Subcutaneous abdominal adipose tissue (tissue), 5 donors: ENCODE results near the gene RAB36.

Experiments
- H3K27ac ChIP-seq: one replicate; pipeline ENCODE4 v1.7.0; 2013; ENCODE audit warnings: low read depth, mild to moderate bottlenecking, inconsistent platforms, low read length, moderate library complexity
- H3K27me3 ChIP-seq, 5 donors: one replicate each; pipeline ENCODE4 v1.7.0; 2013; ENCODE audit warnings: low read length in 5 of 5, inconsistent platforms in 1 of 5; ENCODE audit not compliant: control insufficient read depth in 5 of 5, insufficient read depth in 4 of 5
- H3K36me3 ChIP-seq, 5 donors: one replicate each; pipeline ENCODE4 v1.7.0; 2013; ENCODE audit warnings: low read length in 5 of 5; ENCODE audit not compliant: control insufficient read depth in 5 of 5, insufficient read depth in 5 of 5
- H3K4me1 ChIP-seq, 5 donors: one replicate each; pipeline ENCODE4 v1.7.0; 2013; ENCODE audit warnings: low read length in 5 of 5, mild to moderate bottlenecking in 3 of 5, moderate library complexity in 1 of 5; ENCODE audit not compliant: control insufficient read depth in 5 of 5, insufficient read depth in 5 of 5
- H3K4me3 ChIP-seq, 5 donors: one replicate each; pipeline ENCODE4 v1.7.0; 2013; ENCODE audit warnings: low read length in 5 of 5, low read depth in 1 of 5
- H3K9ac ChIP-seq, 5 donors: one replicate each; pipeline ENCODE4 v1.7.0; 2013; ENCODE audit warnings: low read length in 5 of 5, mild to moderate bottlenecking in 4 of 5, moderate library complexity in 3 of 5
- H3K9me3 ChIP-seq, 5 donors: one replicate each; pipeline ENCODE4 v1.7.0; 2013; ENCODE audit warnings: low read length in 5 of 5; ENCODE audit not compliant: control insufficient read depth in 5 of 5
- donor health status: healthy.
- donor health status: healthy.
- donor health status: healthy.
- donor health status: healthy.
- donor health status: healthy.

Gene RAB36

DNA sequence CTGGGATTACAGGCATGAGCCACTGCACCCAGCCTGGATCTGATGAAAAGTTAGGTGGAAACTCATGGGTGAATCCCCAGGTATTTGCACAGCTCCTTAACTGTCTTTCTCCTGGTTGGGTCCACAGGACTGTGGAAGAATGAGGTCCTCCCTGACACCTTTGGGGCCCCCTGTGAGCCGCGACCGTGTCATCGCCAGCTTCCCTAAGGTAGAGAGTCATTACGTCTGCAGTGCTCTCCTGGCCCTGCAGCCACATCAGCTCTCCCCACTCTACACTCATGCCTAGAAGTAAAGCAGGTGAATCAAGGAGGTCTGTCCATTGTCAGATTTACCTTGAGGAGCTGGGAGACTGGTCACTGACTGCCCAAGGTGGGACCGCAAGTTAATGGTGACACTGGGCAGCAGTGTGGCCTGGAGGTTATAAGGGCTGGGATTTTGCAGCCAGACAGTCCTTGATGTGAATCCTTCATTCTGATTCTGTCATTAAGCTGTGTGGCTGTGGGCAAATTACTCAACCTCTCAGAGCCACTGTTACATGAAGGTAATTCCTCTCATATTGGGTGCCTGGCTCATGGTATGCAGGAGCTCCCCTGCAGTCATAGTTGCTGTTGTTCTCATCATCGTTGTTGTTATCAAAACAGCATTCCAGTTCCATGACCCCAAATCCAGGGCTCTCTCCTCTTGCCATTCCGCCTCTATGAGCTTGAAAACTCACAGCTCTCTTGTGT is 1.4 kb downstream of the RAB36 start:
- no peak overlapping the region for H3K9ac ChIP-seq

GRCh38 chr22:23147617-23148387 is 2.5 kb downstream of the RAB36 start:
- Histone ChIP-seq H3K4me3 (no peak overlapping the region), H3K27me3 (no peaks in the 10 kb centered on the region), H3K9ac (no peak overlapping the region), H3K27ac (no peak overlapping the region), H3K36me3 (peaks cover 0 to 3% (median 0%) of the 10 kb centered on the region in 5 donors), H3K4me1 (peaks cover 0 to 40% (median 18%) of the 10 kb centered on the region in 5 donors), H3K9me3 (no peaks in the 10 kb centered on the region)

More for the DNA sequence above, 1.4 kb downstream of the RAB36 start:
- peaks cover 0 to 3% (median 0%) of the 10 kb centered on the region in 5 donors for H3K36me3 ChIP-seq
- H3K27ac ChIP-seq = no peak overlapping the region
- H3K27me3 ChIP-seq = no peaks in the 10 kb centered on the region
- peaks cover 0 to 45% (median 29%) of the 10 kb centered on the region in 5 donors for H3K4me1 ChIP-seq
- no peak overlapping the region for H3K4me3 ChIP-seq
- H3K9me3 ChIP-seq = no peaks in the 10 kb centered on the region

- H3K27ac ChIP-seq = no peak overlapping the region
These were observed 4.5 kb downstream of the RAB36 start for GRCh38 chr22:23149743-23150238.

DNA sequence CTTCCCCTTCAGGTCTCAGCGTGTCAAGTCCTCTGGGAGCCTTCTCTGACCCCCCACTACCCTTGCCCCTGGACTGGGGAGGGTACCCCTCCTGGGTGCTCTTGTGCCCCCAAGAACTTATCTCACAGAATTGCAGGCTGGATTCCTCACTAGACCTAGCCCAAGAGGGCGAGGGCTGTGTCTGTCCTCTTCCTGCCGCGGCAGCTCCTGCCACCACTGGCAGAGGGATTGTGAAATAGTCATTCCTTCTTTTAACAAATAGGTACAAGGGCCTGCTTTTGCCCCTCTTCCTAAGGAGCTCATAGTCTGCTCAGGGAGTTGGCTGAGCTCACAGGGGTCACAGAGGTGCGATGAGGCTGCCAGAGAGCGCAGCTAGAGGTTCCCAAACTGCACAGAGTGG is 5.5 kb downstream of the RAB36 start:
- Histone ChIP-seq H3K9ac (no peak overlapping the region), H3K4me1 (peaks cover 0 to 32% (median 7%) of the 10 kb centered on the region in 5 donors), H3K36me3 (peaks cover 0 to 7% (median 2%) of the 10 kb centered on the region in 5 donors), H3K9me3 (no peaks in the 10 kb centered on the region), H3K4me3 (no peak overlapping the region), H3K27ac (no peak overlapping the region), H3K27me3 (no peaks in the 10 kb centered on the region)

More at GRCh38 chr22:23149743-23150238, 4.5 kb downstream of the RAB36 start:
- Histone ChIP-seq H3K9ac (no peak overlapping the region), H3K36me3 (peaks cover 0 to 3% (median 2%) of the 10 kb centered on the region in 5 donors), H3K9me3 (no peaks in the 10 kb centered on the region), H3K4me3 (no peak overlapping the region), H3K27me3 (no peaks in the 10 kb centered on the region), H3K4me1 (peaks cover 0 to 39% (median 16%) of the 10 kb centered on the region in 5 donors)

DNA sequence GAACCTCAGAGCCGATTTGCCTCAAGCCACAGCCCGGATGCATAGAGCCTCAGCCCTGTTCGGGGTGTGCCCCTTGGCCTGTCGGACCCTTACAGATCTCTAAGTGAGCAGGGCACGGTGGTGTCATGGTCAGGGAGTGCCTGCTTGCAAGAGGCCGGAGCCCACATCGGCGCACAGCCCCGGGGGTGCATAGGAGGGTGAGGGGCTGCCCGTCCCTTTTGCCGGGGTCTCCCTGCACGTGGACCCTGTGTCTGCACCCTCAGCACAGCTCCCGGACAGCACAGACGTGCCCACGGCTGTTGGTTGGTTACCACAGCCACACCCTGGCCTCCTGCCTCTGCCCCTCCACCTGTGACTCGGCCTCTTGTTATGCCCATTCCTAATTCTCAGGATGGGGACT is 6.5 kb downstream of the RAB36 start:
- no peak overlapping the region for H3K4me3 ChIP-seq
- H3K9me3 ChIP-seq = no peaks in the 10 kb centered on the region
- no peak overlapping the region for H3K27ac ChIP-seq
- H3K9ac ChIP-seq = no peak overlapping the region
- H3K4me1 ChIP-seq = peaks cover 0 to 29% (median 3%) of the 10 kb centered on the region in 5 donors
- H3K27me3 ChIP-seq = no peaks in the 10 kb centered on the region
- peaks cover 0 to 7% (median 2%) of the 10 kb centered on the region in 5 donors for H3K36me3 ChIP-seq

- Histone ChIP-seq H3K9ac (no peak overlapping the region), H3K27ac (no peak overlapping the region), H3K4me3 (no peak overlapping the region), H3K4me1 (peaks cover 0 to 29% (median 3%) of the 10 kb centered on the region in 5 donors), H3K36me3 (peaks cover 0 to 7% (median 2%) of the 10 kb centered on the region in 5 donors), H3K9me3 (no peaks in the 10 kb centered on the region), H3K27me3 (no peaks in the 10 kb centered on the region)
These were observed 7.2 kb downstream of the RAB36 start for GRCh38 chr22:23152238-23153114.

- Histone ChIP-seq H3K4me1 (peaks cover 0 to 29% (median 0%) of the 10 kb centered on the region in 5 donors), H3K4me3 (no peak overlapping the region), H3K27me3 (no peaks in the 10 kb centered on the region), H3K9me3 (no peaks in the 10 kb centered on the region), H3K36me3 (peaks cover 0 to 7% (median 2%) of the 10 kb centered on the region in 5 donors), H3K27ac (no peak overlapping the region), H3K9ac (no peak overlapping the region)
These were observed 8.7 kb downstream of the RAB36 start for GRCh38 chr22:23153994-23154393.

DNA sequence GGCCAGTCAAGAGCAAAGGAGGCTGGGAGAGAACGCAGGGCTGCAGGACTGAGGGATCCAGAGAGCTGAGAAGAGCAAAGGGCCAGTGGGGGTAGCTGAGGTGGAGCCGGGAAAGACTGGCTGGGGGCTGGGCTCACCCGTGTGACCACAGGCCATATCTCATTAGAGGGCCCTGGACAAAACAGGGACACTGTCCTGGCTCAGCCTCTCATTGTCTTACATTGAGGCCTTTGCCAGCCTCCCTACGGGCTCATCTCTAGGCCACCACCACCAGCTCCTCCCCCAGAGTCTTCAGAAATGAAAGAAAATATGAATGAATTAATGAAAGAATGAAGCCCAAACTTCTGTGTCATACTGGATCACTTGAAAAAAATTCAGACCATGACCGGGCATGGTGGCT is 9.2 kb downstream of the RAB36 start:
- peaks cover 0 to 25% (median 0%) of the 10 kb centered on the region in 5 donors for H3K4me1 ChIP-seq
- no peak overlapping the region for H3K27ac ChIP-seq
- no peaks in the 10 kb centered on the region for H3K9me3 ChIP-seq
- H3K4me3 ChIP-seq = no peak overlapping the region
- H3K9ac ChIP-seq = no peak overlapping the region
- H3K27me3 ChIP-seq = no peaks in the 10 kb centered on the region
- peaks cover 0 to 7% (median 2%) of the 10 kb centered on the region in 5 donors for H3K36me3 ChIP-seq

DNA sequence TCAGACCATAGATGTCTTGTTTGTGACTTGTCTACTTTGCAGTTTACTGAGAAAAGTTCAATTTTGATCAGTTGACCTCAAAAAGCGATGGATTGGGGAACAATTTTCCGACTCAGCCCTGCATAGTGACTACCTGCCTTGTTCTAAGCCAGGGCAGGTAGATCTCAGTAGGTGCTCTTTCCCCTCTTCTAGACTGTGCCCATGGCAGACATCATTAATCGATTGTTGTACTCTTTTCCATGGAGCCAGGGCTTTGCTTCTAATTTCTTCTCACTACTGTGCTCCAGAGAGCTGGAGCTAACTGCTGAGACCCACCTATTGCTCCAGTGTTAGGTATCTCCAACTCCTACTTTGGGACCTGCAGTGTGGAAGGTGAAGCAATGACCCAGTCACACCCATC is 9.9 kb downstream of the RAB36 start:
- H3K27me3 ChIP-seq = no peaks in the 10 kb centered on the region
- no peak overlapping the region for H3K4me3 ChIP-seq
- peaks cover 0 to 19% (median 0%) of the 10 kb centered on the region in 5 donors for H3K4me1 ChIP-seq
- H3K9me3 ChIP-seq = no peaks in the 10 kb centered on the region
- H3K36me3 ChIP-seq = peaks cover 0 to 3% (median 2%) of the 10 kb centered on the region in 5 donors
- H3K27ac ChIP-seq = no peak overlapping the region
- H3K9ac ChIP-seq = no peak overlapping the region
